IMR-90 (cell line): Measurements from ENCODE around the gene ATG7. TPM values are rescaled to one million over a fixed set of nuclear protein-coding genes. Genes with fewer than 3 reads are reported as not detected.

Experiments
- ATAC-seq: fragments of 200-7000 bp; cut with Tn5 transposase; 2 replicates; pipeline ENCODE4 v1.9.1; 2020; ENCODE audit warnings: low read depth, mild to moderate bottlenecking, moderate library complexity
- BruUV-seq: library from RNA; stranded (reverse); fragments of 400-500 nt; replicated peaks from 2 replicates; lab custom pipeline; 2021; lab: Mats Ljungman, UMichigan
- CTCF ChIA-PET: fragments of 300-600 bp; formaldehyde crosslinking; extraction: SDS; loops from one replicate; lab custom pipeline; 2021; ENCODE audit warnings: antibody characterized with exemption; lab: Yijun Ruan, JAX
- POLR2A ChIA-PET: fragments of 300-600 bp; sonication (Branson Sonifier 250); formaldehyde crosslinking; loops from one replicate; lab custom pipeline; 2022; ENCODE audit warnings: antibody characterized with exemption; ENCODE audit not compliant: unreplicated experiment; lab: Charles Lee
- DNase-seq: peaks from one replicate; pipeline ENCODE4 v3.0.0; 2013
- H2AFZ ChIP-seq: replicated peaks from 2 replicates; pipeline ENCODE3; 2013; ENCODE audit warnings: low read length, mild to moderate bottlenecking; ENCODE audit not compliant: poor library complexity
- H2AK5ac ChIP-seq: 2 replicates; pipeline ENCODE4 v1.6.1; 2013; ENCODE audit warnings: low read depth, low read length, inconsistent platforms
- H2AK9ac ChIP-seq: replicated peaks from 2 replicates; pipeline ENCODE3; 2013; ENCODE audit warnings: mild to moderate bottlenecking, low read depth, low read length, moderate library complexity; ENCODE audit not compliant: poor library complexity
- H2BK120ac ChIP-seq: 2 replicates; pipeline ENCODE4 v1.6.1; 2013; ENCODE audit warnings: low read depth, low read length, inconsistent platforms
- H2BK15ac ChIP-seq: 3 replicates; pipeline ENCODE4 v1.6.1; 2013; ENCODE audit warnings: low read depth, low read length, inconsistent platforms
- H2BK20ac ChIP-seq: 2 replicates; pipeline ENCODE4 v1.6.1; 2013; ENCODE audit warnings: low read depth, mild to moderate bottlenecking, inconsistent platforms, low read length, moderate library complexity
- H2BK5ac ChIP-seq: 2 replicates; pipeline ENCODE4 v1.6.1; 2013; ENCODE audit warnings: mild to moderate bottlenecking, low read depth, low read length, inconsistent platforms; ENCODE audit not compliant: poor library complexity, severe bottlenecking
- H3K14ac ChIP-seq: replicated peaks from 2 replicates; pipeline ENCODE4 v1.6.1; 2013; ENCODE audit warnings: low read depth, low read length, inconsistent platforms
- H3K18ac ChIP-seq: 2 replicates; pipeline ENCODE4 v1.6.1; 2013; ENCODE audit warnings: low read depth, low read length, control low read depth
- H3K23ac ChIP-seq: 2 replicates; pipeline ENCODE4 v1.6.1; 2013; ENCODE audit warnings: low read depth, low read length, inconsistent platforms
- H3K27ac ChIP-seq: 2 replicates; pipeline ENCODE4 v1.5.1; 2013; ENCODE audit warnings: mild to moderate bottlenecking, control low read depth, low read length; ENCODE audit not compliant: insufficient read depth
- H3K27me3 ChIP-seq: 2 replicates; pipeline ENCODE4 v1.6.1; 2013; ENCODE audit warnings: low read length; ENCODE audit not compliant: control insufficient read depth, insufficient read depth
- H3K36me3 ChIP-seq: 2 replicates; pipeline ENCODE4 v1.6.1; 2013; ENCODE audit warnings: low read length, mixed read lengths; ENCODE audit not compliant: control insufficient read depth, insufficient read depth
- H3K4ac ChIP-seq: 2 replicates; pipeline ENCODE4 v1.6.1; 2013; ENCODE audit warnings: low read depth, low read length, inconsistent platforms
- H3K4me1 ChIP-seq: 2 replicates; pipeline ENCODE4 v1.6.1; 2013; ENCODE audit warnings: low read length, mixed read lengths; ENCODE audit not compliant: control insufficient read depth, insufficient read depth
- H3K4me2 ChIP-seq: 2 replicates; pipeline ENCODE4 v1.6.1; 2013; ENCODE audit warnings: low read depth, mild to moderate bottlenecking, control low read depth, low read length, moderate library complexity
- H3K4me3 ChIP-seq: 2 replicates; pipeline ENCODE4 v1.5.1; 2013; ENCODE audit warnings: low read depth, mild to moderate bottlenecking, control low read depth, low read length, moderate library complexity; ENCODE audit not compliant: insufficient read depth
- H3K56ac ChIP-seq: 2 replicates; pipeline ENCODE4 v1.6.1; 2013; ENCODE audit warnings: low read length, inconsistent platforms; ENCODE audit not compliant: insufficient read depth; ENCODE audit errors: extremely low read depth
- H3K79me1 ChIP-seq, 2 experiments: 2 replicates each; pipeline ENCODE4 v1.6.1; 2013; ENCODE audit warnings: low read length in 2 of 2, inconsistent platforms in 1 of 2, low read depth in 1 of 2
- H3K9ac ChIP-seq: 2 replicates; pipeline ENCODE4 v1.6.1; 2013; ENCODE audit warnings: low read depth, low read length, control low read depth
- H3K9me1 ChIP-seq: 2 replicates; pipeline ENCODE4 v1.6.1; 2013; ENCODE audit warnings: low read length, inconsistent platforms; ENCODE audit not compliant: insufficient read depth
- H3K9me3 ChIP-seq: 2 replicates; pipeline ENCODE4 v1.6.1; 2013; ENCODE audit warnings: low read length; ENCODE audit not compliant: control insufficient read depth, insufficient read depth
- H4K20me1 ChIP-seq: 2 replicates; pipeline ENCODE4 v1.6.1; 2013; ENCODE audit warnings: low read length, inconsistent platforms; ENCODE audit not compliant: insufficient read depth
- H4K5ac ChIP-seq: 2 replicates; pipeline ENCODE4 v1.6.1; 2013; ENCODE audit warnings: mild to moderate bottlenecking, low read depth, low read length, control low read depth
- H4K8ac ChIP-seq, 2 experiments: 2 replicates each; pipeline ENCODE4 v1.6.1; 2013; ENCODE audit warnings: low read depth in 2 of 2, low read length in 2 of 2, control low read depth in 1 of 2, inconsistent platforms in 1 of 2
- H4K91ac ChIP-seq: 2 replicates; pipeline ENCODE4 v1.6.1; 2013; ENCODE audit warnings: low read depth, low read length, inconsistent platforms; ENCODE audit not compliant: insufficient read depth
- CHD1 ChIP-seq: IDR thresholded peaks from 2 replicates; pipeline ENCODE4 v1.6.1; 2012; ENCODE audit warnings: low read depth, low read length, improper control_type of control experiment
- MAFK ChIP-seq: IDR thresholded peaks from 2 replicates; pipeline ENCODE4 v1.6.1; 2012; ENCODE audit warnings: low read depth, low read length, improper control_type of control experiment
- MAZ ChIP-seq: IDR thresholded peaks from 2 replicates; pipeline ENCODE4 v1.6.1; 2012; ENCODE audit warnings: low read depth, mild to moderate bottlenecking, low read length, improper control_type of control experiment, moderate library complexity, borderline replicate concordance
- NFE2L2 ChIP-seq: fragments of 150-350 bp; IDR thresholded peaks from 2 replicates; pipeline ENCODE4 v1.6.1; 2016; ENCODE audit warnings: low read depth, mild to moderate bottlenecking, low read length
- RAD21 ChIP-seq: IDR thresholded peaks from 2 replicates; pipeline ENCODE4 v1.6.1; 2012; ENCODE audit warnings: low read length, improper control_type of control experiment
- SMC3 ChIP-seq: fragments of 150-350 bp; IDR thresholded peaks from 2 replicates; pipeline ENCODE4 v1.6.1; 2016; ENCODE audit warnings: low read depth, mild to moderate bottlenecking, antibody characterized with exemption, low read length, moderate library complexity
- WGBS, 2 experiments: methylation state at CpG; one replicate each; pipeline versions ENCODE4 v1.1.5 to v1.1.7; 2013; ENCODE audit warnings: missing lambda C conversion rate in 2 of 2; ENCODE audit not compliant: insufficient read length in 1 of 2; ENCODE audit errors: extremely low coverage in 2 of 2; 5-methylcytosine and 5-hydroxymethylcytosine counted together
- dilution Hi-C: fragments of 300-500 bp; cut with HindIII; formaldehyde crosslinking; loops from one replicate; pipeline ENCODE4 v1.14.3; 2018; ENCODE audit warnings: low sequenced_read_pairs; ENCODE audit not compliant: unreplicated experiment
- in situ Hi-C: fragments of 300-500 bp; cut with MboI; formaldehyde crosslinking; loops from 3 replicates; pipeline ENCODE4 v1.14.3; 2019; ENCODE audit warnings: low sequenced_read_pairs, inconsistent platforms, mixed read lengths
- intact Hi-C: fragments of 100-400 bp; cut with micrococcal nuclease; formaldehyde crosslinking; loops from 2 replicates; pipeline ENCODE4 v1.10.0; 2022
- polyA plus RNA-seq, 3 experiments: library from polyadenylated mRNA; depleted of rRNA; stranded (reverse); fragments of >200 nt; gene quantifications; 2 replicates each; pipeline ENCODE4 v1.2.3, GENCODE V29; 2012; ENCODE audit warnings: low replicate concordance in 1 of 3
- total RNA-seq: library from RNA; depleted of rRNA; stranded (reverse); fragments of >200 nt; gene quantifications from 2 replicates; pipeline ENCODE4 v1.2.3, GENCODE V29; 2012
- TF ChIP-seq, protein P1 (sequence below): fragments of 150-350 bp; IDR thresholded peaks from 2 replicates; pipeline ENCODE4 v1.6.1; 2016; ENCODE audit warnings: low read depth, mild to moderate bottlenecking, low read length, moderate library complexity, borderline replicate concordance
- TF ChIP-seq, protein P2 (sequence below): conservative IDR thresholded peaks from 2 replicates; pipeline ENCODE4 v1.5.1; 2012; ENCODE audit warnings: mild to moderate bottlenecking, low read depth, low read length, improper control_type of control experiment

Gene ATG7
- total and polyA plus RNA-seq, 2 of the 4 experiments (the other 2 are of a cell fraction), result 15.6 to 51.4 TPM

DNA sequence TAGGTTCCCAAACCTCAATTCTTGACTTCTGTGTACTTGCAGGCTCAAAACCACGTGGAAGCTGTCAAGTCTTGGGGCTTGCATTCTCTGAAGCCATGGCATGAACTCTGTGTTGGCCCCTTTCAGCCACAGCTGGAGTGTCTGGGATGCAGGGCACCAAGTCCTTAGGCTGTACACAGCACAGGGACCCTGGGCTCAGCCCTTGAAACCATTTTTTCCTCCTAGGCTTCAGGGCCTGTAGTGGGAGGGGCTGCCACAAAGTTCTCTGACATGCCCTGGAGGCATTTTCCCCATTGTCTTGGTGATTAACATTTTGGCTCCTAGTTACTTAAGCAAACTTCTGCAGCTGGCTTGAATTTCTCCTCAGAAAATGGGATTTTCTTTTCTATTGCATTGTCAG lies 135.4 kb downstream of the ATG7 start:
- Histone ChIP-seq H2BK15ac (no peak overlapping the region), H3K27ac (no peak overlapping the region), H3K4ac (no peak overlapping the region), H2AFZ (no peak overlapping the region), H3K79me1 (no peaks in the 10 kb centered on the region; a peak in 2 of 4 replicates), H2BK5ac (no peak overlapping the region), H3K4me1 (no peaks in the 10 kb centered on the region), H3K18ac (no peak overlapping the region), H2BK20ac (no peak overlapping the region), H4K5ac (no peak overlapping the region), H3K4me2 (no peak overlapping the region), H2AK9ac (no peak overlapping the region), H3K23ac (no peak overlapping the region), H3K9me1 (no peaks in the 10 kb centered on the region), H2AK5ac (no peak overlapping the region), H3K9me3 (peaks cover 7% of the 10 kb centered on the region; the same call in 1 of the 2 replicates), H3K27me3 (no peaks in the 10 kb centered on the region), H4K8ac (no peak overlapping the region), H3K9ac (no peak overlapping the region), H3K4me3 (no peak overlapping the region), H3K14ac (no peak overlapping the region), H3K36me3 (peaks cover 2% of the 10 kb centered on the region; the same call in 1 of the 2 replicates), H3K56ac (no peak overlapping the region), H2BK120ac (no peak overlapping the region), H4K91ac (no peak overlapping the region), H4K20me1 (no peaks in the 10 kb centered on the region)
- TF ChIP-seq NFE2L2 (no peak), RAD21 (no peak), MAFK (no peak), MAZ (no peak), SMC3 (no peak), CHD1 (no peak)
- TF ChIP-seq, protein P1, sequence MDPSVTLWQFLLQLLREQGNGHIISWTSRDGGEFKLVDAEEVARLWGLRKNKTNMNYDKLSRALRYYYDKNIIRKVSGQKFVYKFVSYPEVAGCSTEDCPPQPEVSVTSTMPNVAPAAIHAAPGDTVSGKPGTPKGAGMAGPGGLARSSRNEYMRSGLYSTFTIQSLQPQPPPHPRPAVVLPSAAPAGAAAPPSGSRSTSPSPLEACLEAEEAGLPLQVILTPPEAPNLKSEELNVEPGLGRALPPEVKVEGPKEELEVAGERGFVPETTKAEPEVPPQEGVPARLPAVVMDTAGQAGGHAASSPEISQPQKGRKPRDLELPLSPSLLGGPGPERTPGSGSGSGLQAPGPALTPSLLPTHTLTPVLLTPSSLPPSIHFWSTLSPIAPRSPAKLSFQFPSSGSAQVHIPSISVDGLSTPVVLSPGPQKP, result no peak
- TF ChIP-seq, protein P2, sequence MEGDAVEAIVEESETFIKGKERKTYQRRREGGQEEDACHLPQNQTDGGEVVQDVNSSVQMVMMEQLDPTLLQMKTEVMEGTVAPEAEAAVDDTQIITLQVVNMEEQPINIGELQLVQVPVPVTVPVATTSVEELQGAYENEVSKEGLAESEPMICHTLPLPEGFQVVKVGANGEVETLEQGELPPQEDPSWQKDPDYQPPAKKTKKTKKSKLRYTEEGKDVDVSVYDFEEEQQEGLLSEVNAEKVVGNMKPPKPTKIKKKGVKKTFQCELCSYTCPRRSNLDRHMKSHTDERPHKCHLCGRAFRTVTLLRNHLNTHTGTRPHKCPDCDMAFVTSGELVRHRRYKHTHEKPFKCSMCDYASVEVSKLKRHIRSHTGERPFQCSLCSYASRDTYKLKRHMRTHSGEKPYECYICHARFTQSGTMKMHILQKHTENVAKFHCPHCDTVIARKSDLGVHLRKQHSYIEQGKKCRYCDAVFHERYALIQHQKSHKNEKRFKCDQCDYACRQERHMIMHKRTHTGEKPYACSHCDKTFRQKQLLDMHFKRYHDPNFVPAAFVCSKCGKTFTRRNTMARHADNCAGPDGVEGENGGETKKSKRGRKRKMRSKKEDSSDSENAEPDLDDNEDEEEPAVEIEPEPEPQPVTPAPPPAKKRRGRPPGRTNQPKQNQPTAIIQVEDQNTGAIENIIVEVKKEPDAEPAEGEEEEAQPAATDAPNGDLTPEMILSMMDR, result no peak
- BruUV-seq, result no TSS peak
- in situ Hi-C loops (no loop called here), intact Hi-C loops (no loop called here), dilution Hi-C loops (no loop called here)
- no peak for ATAC-seq
- 75% methylated on average over 1 of the region's 1 CpG; no CpG with 5 or more reads in 1 of the 2 experiments for WGBS, 2 experiments
- ChIA-PET POLR2A (no interaction called here), CTCF (no interaction called here)
- DNase-seq, result no peak
